GM23338 (cell line): ENCODE data around the gene SMCR8. TPM values are rescaled to one million over a fixed set of nuclear protein-coding genes. Genes with fewer than 3 reads are reported as not detected.
A peak's percentile ranks its signal among the peaks of the same experiment; 100 is the strongest.

Experiments
- ATAC-seq: fragments of 200-7000 bp; cut with Tn5 transposase; 3 replicates; pipeline ENCODE4 v1.9.1; 2020
- DNase-seq: peaks from one replicate; pipeline ENCODE4 v3.0.0-alpha.2; 2015; ENCODE audit warnings: low spot score
- H2AFZ ChIP-seq: fragments of 200-600 bp; sonication (generic); 2 replicates; pipeline ENCODE4 v1.8.0; 2016; ENCODE audit warnings: antibody characterized with exemption, mild to moderate bottlenecking, moderate library complexity
- H3F3A ChIP-seq: fragments of 200-600 bp; sonication (generic); replicated peaks from 2 replicates; pipeline ENCODE4 v1.8.0; 2017; ENCODE audit warnings: antibody characterized with exemption, mixed run types, low read depth
- H3K27ac ChIP-seq: fragments of 200-600 bp; sonication (generic); 2 replicates; pipeline ENCODE4 v1.6.1; 2016; ENCODE audit warnings: low read depth
- H3K27me3 ChIP-seq: fragments of 200-600 bp; sonication (generic); 2 replicates; pipeline ENCODE4 v1.8.0; 2016; ENCODE audit warnings: mild to moderate bottlenecking, mixed run types, moderate library complexity; ENCODE audit not compliant: insufficient read depth
- H3K36me3 ChIP-seq: fragments of 200-600 bp; sonication (generic); 2 replicates; pipeline ENCODE4 v1.8.0; 2016; ENCODE audit warnings: mild to moderate bottlenecking; ENCODE audit not compliant: insufficient read depth
- H3K4me1 ChIP-seq: fragments of 200-600 bp; sonication (generic); 2 replicates; pipeline ENCODE4 v1.8.0; 2016; ENCODE audit warnings: mild to moderate bottlenecking, moderate library complexity; ENCODE audit not compliant: insufficient read depth
- H3K4me2 ChIP-seq: fragments of 200-600 bp; sonication (generic); 2 replicates; pipeline ENCODE4 v1.7.1; 2017; ENCODE audit warnings: mixed run types
- H3K4me3 ChIP-seq: fragments of 200-600 bp; sonication (generic); 2 replicates; pipeline ENCODE4 v1.6.1; 2016; ENCODE audit warnings: mixed run types
- H3K79me2 ChIP-seq: fragments of 200-600 bp; sonication (generic); replicated peaks from 2 replicates; pipeline ENCODE4 v1.8.0; 2017; ENCODE audit warnings: mild to moderate bottlenecking; ENCODE audit not compliant: insufficient read depth
- H3K9me2 ChIP-seq: fragments of 200-600 bp; sonication (generic); 2 replicates; pipeline ENCODE4 v1.8.0; 2017; ENCODE audit not compliant: insufficient read depth
- H4K20me1 ChIP-seq: fragments of 200-600 bp; sonication (generic); replicated peaks from 2 replicates; pipeline ENCODE4 v1.8.0; 2017; ENCODE audit warnings: mild to moderate bottlenecking; ENCODE audit not compliant: insufficient read depth
- H3K27ac Mint-ChIP-seq: 2 replicates; pipeline ENCODE4 v1.8.0; 2020; ENCODE audit warnings: inconsistent platforms, mild to moderate bottlenecking, moderate library complexity, mixed read lengths
- H3K27me3 Mint-ChIP-seq: 3 replicates; pipeline ENCODE4 v1.8.0; 2022; ENCODE audit warnings: low read depth, mild to moderate bottlenecking, moderate library complexity, mixed read lengths, inconsistent platforms; ENCODE audit not compliant: insufficient read depth, poor library complexity
- H3K36me3 Mint-ChIP-seq: 3 replicates; pipeline ENCODE4 v1.8.0; 2021; ENCODE audit warnings: low read depth, mild to moderate bottlenecking, inconsistent platforms, moderate library complexity, mixed read lengths
- H3K4me1 Mint-ChIP-seq: 3 replicates; pipeline ENCODE4 v1.8.0; 2020; ENCODE audit warnings: mild to moderate bottlenecking, inconsistent platforms, mixed read lengths
- H3K4me3 Mint-ChIP-seq: 3 replicates; pipeline ENCODE4 v1.8.0; 2021; ENCODE audit warnings: moderate library complexity, mild to moderate bottlenecking, inconsistent platforms, mixed read lengths
- H3K9me3 Mint-ChIP-seq: 3 replicates; pipeline ENCODE4 v1.8.0; 2020; ENCODE audit warnings: moderate library complexity, mild to moderate bottlenecking, inconsistent platforms, mixed read lengths
- CREB1 ChIP-seq: fragments of 250-450 bp; sonication (Bioruptor Pico); IDR thresholded peaks from 2 replicates; pipeline ENCODE4 v1.5.0; 2020; ENCODE audit warnings: low read depth, mild to moderate bottlenecking, moderate library complexity
- CTCF ChIP-seq, 2 experiments: fragments of 200-600 bp in 1 of 2; sonication (generic) in 1 of 2; conservative IDR thresholded peaks; 2 replicates each; pipeline versions ENCODE4 v1.5.1 to v1.6.1; 2016 to 2017; ENCODE audit warnings: antibody characterized with exemption in 2 of 2, low read depth in 2 of 2, mild to moderate bottlenecking in 2 of 2, moderate library complexity in 1 of 2
- ETS1 ChIP-seq: IDR thresholded peaks from 2 replicates; pipeline ENCODE4 v1.6.1; 2016; ENCODE audit warnings: antibody characterized with exemption
- EZH2 ChIP-seq: fragments of 200-600 bp; sonication (generic); IDR thresholded peaks from one replicate; pipeline ENCODE4 v1.8.0; 2017; ENCODE audit warnings: antibody characterized with exemption, mild to moderate bottlenecking, low read depth; ENCODE audit not compliant: unreplicated experiment
- EZH2phosphoT487 ChIP-seq: fragments of 200-600 bp; sonication (generic); IDR thresholded peaks from one replicate; pipeline ENCODE4 v1.8.1; 2018; ENCODE audit warnings: antibody characterized with exemption; ENCODE audit not compliant: unreplicated experiment
- JUNB ChIP-seq: IDR thresholded peaks from one replicate; pipeline ENCODE4 v1.6.1; 2016; ENCODE audit warnings: antibody characterized with exemption; ENCODE audit not compliant: unreplicated experiment
- POLR2AphosphoS5 ChIP-seq: IDR thresholded peaks from 2 replicates; pipeline ENCODE4 v1.6.1; 2016; ENCODE audit warnings: antibody characterized with exemption, low read depth
- REST ChIP-seq: IDR thresholded peaks from one replicate; pipeline ENCODE4 v1.6.1; 2018; ENCODE audit warnings: antibody characterized with exemption; ENCODE audit not compliant: unreplicated experiment
- ZNF114 ChIP-seq: fragments of 250-450 bp; sonication (Bioruptor Pico); IDR thresholded peaks from 2 replicates; pipeline ENCODE4 v1.5.0; 2020; ENCODE audit warnings: mild to moderate bottlenecking, moderate library complexity
- ZNF331 ChIP-seq: fragments of 250-450 bp; sonication (Bioruptor Pico); IDR thresholded peaks from 2 replicates; pipeline ENCODE4 v1.5.0; 2020; ENCODE audit warnings: low read depth, mild to moderate bottlenecking, moderate library complexity
- ZNF462 ChIP-seq: fragments of 250-450 bp; sonication (Bioruptor Pico); IDR thresholded peaks from 2 replicates; pipeline ENCODE4 v1.5.0; 2020; ENCODE audit warnings: mild to moderate bottlenecking, moderate library complexity
- polyA plus RNA-seq: library from polyadenylated mRNA; unstranded; fragments of >200 nt; fragmentation: Nextera tagmentation; extraction: Ambion mirVana; gene quantifications from 2 replicates; pipeline ENCODE4 v1.2.1, GENCODE V29; 2016
- total RNA-seq: library from RNA; depleted of rRNA; stranded (reverse); fragments of >200 nt; shearing (Covaris generic); gene quantifications from 2 replicates; pipeline ENCODE4 v1.2.3, GENCODE V29; 2014

The SMCR8 gene
- total and polyA plus RNA-seq, 2 experiments from 2014 or later = 1.5 to 20.1 TPM

GRCh38 chr17:18318117-18318516 is 3.0 kb downstream of the SMCR8 start:
- H3K9me3 Mint-ChIP-seq = peaks cover 7% of the 10 kb centered on the region; the same call in 1 of the 3 replicates
- H3K4me3 ChIP-seq = no peak overlapping the region
- peak overlapping the region; percentile 48; the same call in 1 of the 2 replicates for H3K4me2 ChIP-seq
- peak overlapping the region; percentile 56; the same call in 1 of the 2 replicates for H3K27ac Mint-ChIP-seq
- no peak overlapping the region for H2AFZ ChIP-seq
- peaks cover 16% of the 10 kb centered on the region; the same call in 1 of the 2 replicates for H3K4me1 ChIP-seq
- H3K27me3 ChIP-seq = no peaks in the 10 kb centered on the region
- H3K36me3 Mint-ChIP-seq = peaks cover 42% of the 10 kb centered on the region
- TF ChIP-seq POLR2AphosphoS5 (no peak), ETS1 (no peak), JUNB (no peak), REST (no peak), ZNF114 (CRISPR knock-in tag) (no peak), CTCF (conservative IDR thresholded peaks at IDR 0.05; ENCODE audit: low read depth in 2 of 2) (no peak), ZNF462 (no peak), CREB1 (CRISPR knock-in tag) (no peak), EZH2 (no peak), ZNF331 (CRISPR knock-in tag) (no peak), EZH2phosphoT487 (no peak)
- H3F3A ChIP-seq = 0 out of 2 replicates have a peak, but pooled peaks cover 6% of the 10 kb centered on the region
- no peak for ATAC-seq
- peaks cover 67% of the 10 kb centered on the region for H3K79me2 ChIP-seq
- H3K27ac ChIP-seq = no peak overlapping the region
- DNase-seq = no peak
- peaks cover 10% of the 10 kb centered on the region for H4K20me1 ChIP-seq
- peaks cover 36% of the 10 kb centered on the region for H3K4me1 Mint-ChIP-seq
- peaks cover 20% of the 10 kb centered on the region for H3K27me3 Mint-ChIP-seq
- no peak overlapping the region for H3K4me3 Mint-ChIP-seq
- H3K9me2 ChIP-seq = no peaks in the 10 kb centered on the region
- H3K36me3 ChIP-seq = peaks cover 2% of the 10 kb centered on the region; the same call in 1 of the 2 replicates
